Dermis blood vessel endothelial cell (primary cell): ENCODE results near the gene CD8B2. TPM values are rescaled to one million over a fixed set of nuclear protein-coding genes. Genes with fewer than 3 reads are reported as not detected.
A peak's percentile ranks its signal among the peaks of the same experiment; 100 is the strongest.
"Not testable (repeated sequence)": the region's sequence is repeated elsewhere in the genome, so short reads cannot be mapped to it uniquely, and the experiment has no call there.

ENCODE experiments used
- DNase-seq: peaks from one replicate; pipeline ENCODE4 v3.0.0; 2010
- total RNA-seq: library from RNA; depleted of rRNA; stranded (reverse); fragments of >200 nt; gene quantifications from 2 replicates; pipeline ENCODE4 v1.2.3, GENCODE V29; 2014

Gene CD8B2
- not detected in 2 replicates for total RNA-seq

DNA sequence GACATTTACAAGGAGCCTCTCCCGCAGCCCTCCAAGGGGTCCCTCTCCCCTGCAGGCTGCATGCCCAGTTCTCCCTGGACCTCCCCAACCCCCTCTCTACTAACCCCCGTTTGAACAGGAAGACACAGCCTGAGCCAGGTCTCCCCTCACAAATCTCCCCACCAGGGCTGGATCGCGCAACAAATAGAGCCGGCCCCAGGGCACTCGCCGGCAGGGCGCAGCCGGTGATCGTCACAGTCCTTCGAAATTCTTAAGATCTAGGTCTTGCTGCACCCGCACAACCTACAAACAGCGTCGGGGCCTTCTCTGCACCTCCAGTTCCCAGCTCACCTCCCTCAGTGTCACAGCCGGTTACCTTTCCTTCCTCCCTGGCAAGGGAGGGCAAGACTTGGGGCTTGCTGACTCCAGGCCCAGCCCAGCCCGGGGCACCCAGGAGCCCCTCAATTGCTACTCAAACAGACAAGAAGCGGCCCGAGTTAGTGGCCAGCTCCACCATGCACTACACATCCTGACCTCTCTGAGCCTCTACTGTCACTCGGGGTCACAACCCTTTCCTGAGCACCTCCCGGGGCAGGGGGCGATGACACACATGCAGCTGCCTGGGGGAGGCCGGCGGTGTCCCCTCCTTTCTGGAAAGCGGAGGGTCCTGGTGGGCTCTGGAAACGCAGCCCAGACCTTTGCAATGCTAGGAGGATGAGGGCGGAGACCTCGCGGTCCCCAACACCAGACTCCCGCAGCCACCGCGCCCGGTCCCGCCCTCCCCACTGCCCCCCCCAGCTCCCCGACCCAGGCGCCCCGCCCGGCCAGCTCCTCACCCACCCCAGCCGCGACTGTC is at the start of gene CD8B2:
Gene CD8B2, plus strand, starts transcription at position 814 of the 835 bp plus-strand sequence. CDS start 63 bp downstream, outside the sequence.
- DNase-seq, result not testable (repeated sequence)

- DNase-seq, result peak; percentile 1
Measured at GRCh38 chr2:106461882-106462281, 25.3 kb upstream of the CD8B2 start.

DNA sequence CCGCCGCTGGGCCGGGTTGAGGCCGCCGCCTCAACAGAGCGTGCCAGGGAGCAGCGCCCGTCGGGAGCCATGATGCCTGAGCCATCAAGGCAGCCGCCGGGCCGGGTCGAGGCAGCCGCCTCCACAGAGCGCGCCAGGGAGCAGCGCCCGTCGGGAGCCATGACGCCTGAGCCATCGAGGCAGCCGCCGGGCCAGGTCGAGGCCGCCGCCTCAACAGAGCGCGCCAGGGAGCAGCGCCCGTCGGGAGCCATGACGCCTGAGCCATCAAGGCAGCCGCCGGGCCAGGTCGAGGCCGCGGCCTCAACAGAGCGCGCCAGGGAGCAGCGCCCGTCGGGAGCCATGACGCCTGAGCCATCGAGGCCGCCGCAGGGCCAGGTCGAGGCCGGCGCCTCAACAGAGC is 19.6 kb upstream of the CD8B2 start:
- not testable (repeated sequence) for DNase-seq

DNA sequence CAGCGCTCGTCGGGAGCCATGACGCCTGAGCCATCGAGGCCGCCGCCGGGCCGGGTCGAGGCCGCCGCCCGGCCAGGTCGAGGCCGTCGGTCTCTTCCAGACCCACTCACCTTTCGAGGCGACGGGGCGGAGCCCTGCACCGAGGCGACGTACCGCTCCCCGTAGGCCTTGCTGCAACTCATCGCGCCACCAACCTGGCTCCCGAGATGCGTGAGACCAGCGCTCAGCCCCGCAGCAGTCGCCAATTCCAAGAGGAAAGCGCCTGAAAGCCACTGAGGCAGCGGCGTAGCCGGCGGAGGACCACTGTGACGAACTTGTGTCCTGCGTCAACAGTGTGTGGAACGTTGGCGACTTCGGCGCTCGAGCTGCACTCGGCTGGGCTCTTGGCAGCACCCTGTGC is 19.1 kb upstream of the CD8B2 start, which contains the start of gene RGPD3:
Gene RGPD3, minus strand, starts transcription at position 307 of the 400 bp plus-strand sequence. Its CDS starts 125 bp downstream, at position 182.
- not testable (repeated sequence) for DNase-seq

DNA sequence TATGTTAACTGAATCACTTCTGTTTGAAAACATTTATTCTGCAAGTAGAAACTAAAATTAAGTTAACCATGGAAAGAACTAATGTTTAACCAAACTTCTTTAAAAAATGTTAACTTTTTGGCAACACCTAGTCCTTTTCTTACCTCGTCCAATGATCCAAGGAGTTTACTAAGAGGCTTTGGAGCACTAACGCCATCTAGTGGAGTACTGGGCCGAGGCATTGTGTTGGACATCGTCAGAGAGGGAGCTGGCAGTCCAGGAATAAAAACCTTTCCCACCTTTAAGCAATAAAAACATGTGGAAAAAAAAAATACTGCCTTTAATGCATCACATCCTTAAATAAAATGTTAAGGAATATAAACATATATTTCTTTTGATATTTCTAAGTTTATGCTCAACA is 16.5 kb upstream of the CD8B2 start:
- DNase-seq, result not testable (repeated sequence)

DNA sequence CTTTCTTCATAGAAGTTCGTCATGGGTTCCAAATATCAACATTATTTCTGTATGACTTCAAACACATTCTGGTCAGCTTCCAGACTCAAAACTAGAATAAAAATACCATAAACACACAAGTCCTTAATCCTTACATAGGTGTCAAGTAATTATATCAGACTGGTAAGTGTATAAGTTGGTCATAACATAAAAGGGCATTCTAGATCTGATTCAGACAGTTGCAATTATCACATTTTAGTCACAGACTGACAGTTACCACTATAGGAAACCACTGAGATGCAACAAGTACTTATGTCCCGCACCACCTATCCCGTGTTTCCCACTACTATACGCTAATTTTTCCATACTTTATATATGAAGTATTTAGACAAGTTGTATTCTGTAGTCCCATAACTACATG is 9.5 kb upstream of the CD8B2 start:
- DNase-seq, result not testable (repeated sequence)

DNA sequence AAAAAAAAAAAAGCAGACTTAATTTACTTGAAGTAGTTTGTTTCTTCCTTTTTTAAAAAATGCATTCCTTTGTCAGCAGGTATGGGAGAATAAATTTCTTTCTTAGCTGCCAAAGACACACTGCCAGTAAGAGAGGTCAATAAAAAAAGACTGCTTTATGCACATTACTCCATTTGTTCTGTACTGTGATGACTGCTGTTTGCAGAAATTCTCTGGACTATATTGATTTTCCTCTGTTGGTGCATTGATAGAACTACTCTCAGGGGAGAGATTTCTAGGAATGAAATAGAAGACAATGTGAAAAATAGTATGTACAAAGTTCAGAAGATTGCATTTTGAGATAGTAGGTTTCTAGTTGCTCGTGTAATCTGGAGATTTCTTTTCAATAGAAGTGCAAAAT is 7.6 kb upstream of the CD8B2 start:
- not testable (repeated sequence) for DNase-seq

GRCh38 chr2:106487386-106488191 is 425 bp downstream of the CD8B2 start:
- not testable (repeated sequence) for DNase-seq

GRCh38 chr2:106489701-106490100 is 2.5 kb downstream of the CD8B2 start:
- DNase-seq, result not testable (repeated sequence)

DNA sequence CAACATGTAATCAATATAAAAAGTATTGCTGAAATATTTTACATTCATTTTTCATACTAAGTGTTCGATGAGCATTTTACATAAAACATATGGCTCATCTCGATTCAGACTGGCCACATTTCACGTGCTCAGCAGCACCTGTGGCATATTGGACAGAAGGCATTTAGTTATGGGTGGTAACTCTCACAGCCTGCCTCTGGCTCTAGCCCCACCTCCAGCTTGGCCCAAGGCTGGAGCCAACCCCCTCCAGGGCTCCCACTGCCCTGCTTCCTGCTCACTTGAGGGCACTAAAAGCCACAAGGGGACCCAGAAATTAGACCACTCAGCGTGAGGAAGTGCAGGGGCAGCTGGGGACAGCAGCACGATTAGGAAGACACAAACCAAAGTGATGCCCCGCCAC is 5.2 kb downstream of the CD8B2 start:
- not testable (repeated sequence) for DNase-seq

- not testable (repeated sequence) for DNase-seq
Measured at GRCh38 chr2:106492913-106493312, 5.7 kb downstream of the CD8B2 start.

DNA sequence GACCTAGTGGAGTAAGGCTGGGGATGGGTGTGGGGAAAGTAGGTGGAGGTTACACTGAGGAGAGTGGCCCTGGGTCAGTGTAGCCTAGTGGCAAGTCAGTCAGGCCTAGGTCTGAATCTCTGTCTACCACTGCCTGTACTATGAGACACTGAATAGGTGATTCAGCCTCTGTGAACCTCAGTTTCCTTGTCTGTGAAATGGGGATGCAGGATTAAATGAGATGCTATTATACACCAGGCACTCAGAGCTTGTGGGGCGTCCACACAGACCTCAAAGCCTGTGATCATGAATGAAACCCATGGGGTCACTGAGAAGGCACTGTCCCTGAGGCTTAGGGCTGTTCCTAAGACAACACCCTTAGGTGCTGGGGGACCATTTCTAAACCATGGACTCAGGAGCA is 11.4 kb downstream of the CD8B2 start:
- DNase-seq, result not testable (repeated sequence)

DNA sequence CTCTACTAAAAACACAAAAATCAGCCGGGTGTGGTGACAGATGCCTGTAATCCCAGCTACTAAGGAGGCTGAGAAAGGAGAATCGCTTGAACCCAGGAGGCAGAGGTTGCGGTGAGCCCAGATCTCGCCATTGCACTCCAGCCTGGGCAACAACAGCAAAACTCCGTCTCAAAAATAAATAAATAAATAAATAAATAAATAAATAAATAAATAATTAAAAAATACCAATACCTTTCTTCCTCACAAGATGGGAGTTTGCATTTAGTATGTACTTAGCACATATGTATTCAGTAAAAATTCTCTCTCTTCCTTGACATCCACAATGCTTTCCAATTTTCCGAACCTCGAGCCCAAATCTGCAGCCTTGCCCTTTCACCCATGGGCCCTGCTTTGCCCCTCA is 13.2 kb downstream of the CD8B2 start:
- not testable (repeated sequence) for DNase-seq

- DNase-seq, result not testable (repeated sequence)
Measured at GRCh38 chr2:106502351-106502750, 15.2 kb downstream of the CD8B2 start.

- not testable (repeated sequence) for DNase-seq
Measured at GRCh38 chr2:106504192-106504591, 17.0 kb downstream of the CD8B2 start.

GRCh38 chr2:106504787-106505186 is 17.6 kb downstream of the CD8B2 start:
- not testable (repeated sequence) for DNase-seq

GRCh38 chr2:106506002-106506687 is 19.0 kb downstream of the CD8B2 start:
- not testable (repeated sequence) for DNase-seq

DNA sequence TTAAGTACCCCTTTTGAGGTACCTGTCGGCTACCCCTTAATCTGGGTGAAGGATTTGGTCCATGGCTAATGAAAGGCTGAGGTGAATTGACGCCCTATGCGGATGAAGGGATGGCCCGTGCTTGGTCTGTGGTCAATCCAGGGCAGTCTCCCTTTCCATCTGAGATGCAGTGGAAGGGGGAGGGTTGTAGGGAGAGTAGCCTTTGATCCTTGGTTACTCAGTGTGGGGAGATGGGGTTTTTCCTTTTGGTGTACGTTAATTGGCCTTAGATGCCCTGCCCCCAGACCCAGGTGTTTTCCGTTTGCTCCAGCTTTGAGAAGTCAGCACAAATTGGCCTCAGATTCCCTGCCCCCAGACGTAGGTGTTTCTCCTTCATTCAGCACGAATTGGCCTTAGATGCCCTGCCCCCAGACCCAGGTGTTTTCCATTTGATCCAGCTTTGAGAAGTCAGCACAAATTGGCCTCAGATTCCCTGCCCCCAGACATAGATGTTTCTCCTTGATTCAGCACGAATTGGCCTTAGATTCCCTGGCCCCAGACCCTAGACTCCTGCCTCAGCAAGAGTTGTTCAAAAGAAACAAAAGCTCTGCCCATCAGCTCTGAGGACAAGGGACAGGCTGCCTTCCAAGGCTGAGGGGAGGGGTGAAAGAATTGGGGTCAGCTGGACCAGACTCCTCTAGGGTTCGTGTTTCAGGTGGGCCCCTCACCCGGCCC is 21.7 kb downstream of the CD8B2 start:
- not testable (repeated sequence) for DNase-seq

GRCh38 chr2:106509374-106509770 is 22.2 kb downstream of the CD8B2 start:
- DNase-seq, result not testable (repeated sequence)

- not testable (repeated sequence) for DNase-seq
Measured at GRCh38 chr2:106510791-106511190, 23.6 kb downstream of the CD8B2 start.

DNA sequence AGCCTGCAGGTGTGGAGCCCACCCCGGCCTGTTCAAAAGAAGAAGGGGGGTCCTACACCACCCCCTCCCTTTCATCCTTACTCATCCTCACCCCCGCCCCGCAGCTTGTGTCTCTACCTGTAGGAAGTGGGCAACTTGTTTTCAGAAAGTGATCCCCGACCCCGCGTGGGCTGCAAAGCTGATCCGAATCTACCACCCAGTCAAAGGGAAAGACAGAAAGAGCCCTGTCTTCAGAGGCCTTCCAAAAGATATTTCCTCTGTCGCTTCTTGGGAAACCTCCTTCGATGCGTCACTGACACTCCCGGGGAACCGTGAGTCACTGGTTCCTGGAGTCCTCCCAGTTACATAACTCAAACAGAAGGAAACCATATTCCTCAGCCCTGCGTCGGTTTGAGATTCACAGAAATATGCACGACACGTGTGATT is 24.3 kb downstream of the CD8B2 start:
- not testable (repeated sequence) for DNase-seq

DNA sequence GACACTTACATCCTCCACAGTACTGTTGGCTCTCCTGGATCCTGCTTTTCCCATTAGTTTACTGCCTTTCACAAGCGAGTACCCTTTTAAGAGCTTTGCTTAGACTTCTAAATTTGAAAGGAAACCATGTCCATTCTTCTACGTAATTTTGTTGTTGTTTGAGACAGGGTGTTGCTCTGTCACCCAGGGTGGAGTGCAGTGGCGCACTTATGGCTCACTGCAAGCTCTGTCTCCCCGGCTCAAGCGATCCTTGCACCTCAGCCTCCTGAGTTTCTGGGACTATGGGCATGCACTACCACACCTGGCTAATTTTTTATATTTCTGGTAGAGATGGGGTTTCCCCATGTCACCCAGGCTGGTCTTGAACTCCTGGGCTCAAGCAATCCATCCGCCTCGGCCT is 24.8 kb downstream of the CD8B2 start:
- DNase-seq, result not testable (repeated sequence)
